Gastroesophageal sphincter (tissue), 4 donors: Measurements from ENCODE around the gene RIC8B. TPM values are rescaled to one million over a fixed set of nuclear protein-coding genes. Genes with fewer than 3 reads are reported as not detected.

Experiments used
- ATAC-seq: fragments of 150-250 bp; one replicate; pipeline ENCODE4 v1.9.1; 2016; ENCODE audit warnings: mild to moderate bottlenecking, moderate library complexity
- H3K27ac ChIP-seq, 4 donors: fragments of 200-600 bp; sonication (generic) in 3 of 4; 1 replicate in 3 of 4; 2 replicates in 1 of 4; pipeline ENCODE4 v1.5.1; 2016 to 2019
- H3K27me3 ChIP-seq: fragments of 200-600 bp; sonication (generic); one replicate; pipeline ENCODE4 v1.5.1; 2019
- H3K36me3 ChIP-seq, 2 donors: fragments of 200-600 bp; sonication (generic); one replicate each; pipeline ENCODE4 v1.5.1; 2019; ENCODE audit warnings: control low read depth in 1 of 2
- H3K4me1 ChIP-seq, 3 donors: fragments of 200-600 bp; sonication (generic); 1 replicate in 2 of 3; 2 replicates in 1 of 3; pipeline ENCODE4 v1.5.1; 2016 to 2019; ENCODE audit warnings: control low read depth in 2 of 3
- H3K4me3 ChIP-seq, 2 donors: fragments of 200-600 bp; sonication (generic); one replicate each; pipeline ENCODE4 v1.5.1; 2019; ENCODE audit warnings: mild to moderate bottlenecking in 1 of 2, moderate library complexity in 1 of 2
- H3K9me3 ChIP-seq, 3 donors: fragments of 200-600 bp; sonication (generic); one replicate each; pipeline ENCODE4 v1.5.1; 2017 to 2019; ENCODE audit warnings: control low read depth in 2 of 3
- EP300 ChIP-seq: sonication (generic); formaldehyde crosslinking; IDR thresholded peaks from one replicate; pipeline ENCODE4 v1.6.1; 2017; ENCODE audit warnings: antibody characterized with exemption, mild to moderate bottlenecking
- POLR2A ChIP-seq, 2 donors: fragments of 450-650 bp; IDR thresholded peaks; one replicate each; pipeline ENCODE4 v1.6.1; 2017; ENCODE audit warnings: antibody characterized with exemption in 2 of 2, mild to moderate bottlenecking in 2 of 2, moderate library complexity in 1 of 2
- POLR2AphosphoS5 ChIP-seq: sonication (generic); formaldehyde crosslinking; IDR thresholded peaks from one replicate; pipeline ENCODE4 v1.6.1; 2017; ENCODE audit warnings: antibody characterized with exemption
- WGBS, 2 donors: methylation state at CpG; one replicate each; pipeline ENCODE4 v1.1.5; 2018; ENCODE audit warnings: low coverage in 1 of 2; 5-methylcytosine and 5-hydroxymethylcytosine counted together
- total RNA-seq, 4 donors: library from RNA; depleted of rRNA; stranded (reverse); fragments of >200 nt; gene quantifications; one replicate each; pipeline ENCODE4 v1.1.0, GENCODE V29; 2016
- TF ChIP-seq, protein P1 (sequence below), 4 experiments: fragments of 200-600 bp in 2 of 4; fragments of 450-650 bp in 2 of 4; sonication (generic) in 1 of 4; IDR thresholded peaks; one replicate each; pipeline ENCODE4 v1.5.1; 2017 to 2019; ENCODE audit warnings: antibody characterized with exemption in 4 of 4, mild to moderate bottlenecking in 2 of 4, moderate library complexity in 2 of 4

Gene RIC8B
- total RNA-seq, 4 donors from 2014 or later: 13.3 to 18.4 (median 15.6) TPM

DNA sequence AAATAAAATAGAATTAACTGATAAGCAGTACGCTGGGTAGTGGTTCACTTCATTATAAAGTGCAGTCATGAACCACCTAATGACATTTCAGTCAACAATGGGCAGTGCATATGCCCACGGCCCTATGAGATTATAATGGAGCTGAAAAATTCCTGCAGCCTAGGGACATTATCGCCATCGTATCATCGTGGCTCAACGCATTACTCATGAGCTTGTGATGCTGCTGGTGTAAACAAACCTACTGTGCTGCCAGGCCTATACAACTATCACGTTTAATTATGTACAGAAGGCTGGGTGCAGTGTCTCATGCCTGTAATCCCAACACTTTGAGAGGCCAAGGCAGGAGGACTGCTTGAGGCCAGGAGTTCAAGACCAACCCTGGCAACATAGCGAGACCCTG, 119.0 kb downstream of the RIC8B start:
- TF ChIP-seq POLR2A (IDR thresholded peaks at IDR 0.05) (no peak), EP300 (no peak), POLR2AphosphoS5 (no peak)
- TF ChIP-seq, protein P1, sequence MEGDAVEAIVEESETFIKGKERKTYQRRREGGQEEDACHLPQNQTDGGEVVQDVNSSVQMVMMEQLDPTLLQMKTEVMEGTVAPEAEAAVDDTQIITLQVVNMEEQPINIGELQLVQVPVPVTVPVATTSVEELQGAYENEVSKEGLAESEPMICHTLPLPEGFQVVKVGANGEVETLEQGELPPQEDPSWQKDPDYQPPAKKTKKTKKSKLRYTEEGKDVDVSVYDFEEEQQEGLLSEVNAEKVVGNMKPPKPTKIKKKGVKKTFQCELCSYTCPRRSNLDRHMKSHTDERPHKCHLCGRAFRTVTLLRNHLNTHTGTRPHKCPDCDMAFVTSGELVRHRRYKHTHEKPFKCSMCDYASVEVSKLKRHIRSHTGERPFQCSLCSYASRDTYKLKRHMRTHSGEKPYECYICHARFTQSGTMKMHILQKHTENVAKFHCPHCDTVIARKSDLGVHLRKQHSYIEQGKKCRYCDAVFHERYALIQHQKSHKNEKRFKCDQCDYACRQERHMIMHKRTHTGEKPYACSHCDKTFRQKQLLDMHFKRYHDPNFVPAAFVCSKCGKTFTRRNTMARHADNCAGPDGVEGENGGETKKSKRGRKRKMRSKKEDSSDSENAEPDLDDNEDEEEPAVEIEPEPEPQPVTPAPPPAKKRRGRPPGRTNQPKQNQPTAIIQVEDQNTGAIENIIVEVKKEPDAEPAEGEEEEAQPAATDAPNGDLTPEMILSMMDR (IDR thresholded peaks at IDR 0.05): no peak
- Histone ChIP-seq H3K27ac (no peak overlapping the region), H3K36me3 (peaks cover 0 to 3% of the 10 kb centered on the region in 2 donors), H3K4me3 (no peak overlapping the region), H3K27me3 (no peaks in the 10 kb centered on the region), H3K9me3 (no peaks in the 10 kb centered on the region), H3K4me1 (no peaks in the 10 kb centered on the region)
- WGBS, 2 donors: 69 to 88% methylated on average over 3 to 6 of the region's 8 CpGs
- ATAC-seq: no peak

DNA sequence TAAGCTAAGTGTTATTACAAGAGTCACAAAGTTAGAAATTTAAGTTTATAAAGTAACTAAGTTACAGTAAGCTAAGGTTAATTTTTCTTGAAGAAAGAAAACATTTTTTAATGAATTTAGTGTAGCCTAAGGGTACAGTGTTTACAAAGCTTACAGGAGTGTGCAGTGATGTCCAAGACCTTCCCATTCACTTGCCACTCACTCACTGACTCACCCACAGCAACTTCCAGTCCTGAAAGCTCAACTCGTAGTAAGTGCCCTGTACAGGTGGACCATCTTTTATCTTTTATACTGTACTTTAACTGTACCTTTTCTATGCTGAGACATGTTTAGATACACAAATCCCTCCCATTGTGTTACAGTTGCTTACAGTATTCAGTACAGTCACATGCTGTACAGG, 120.3 kb downstream of the RIC8B start:
- no peak overlapping the region for H3K4me3 ChIP-seq
- H3K9me3 ChIP-seq: no peaks in the 10 kb centered on the region
- no peak overlapping the region for H3K27ac ChIP-seq
- no peak for TF ChIP-seq POLR2AphosphoS5
- TF ChIP-seq, protein P1 (IDR thresholded peaks at IDR 0.05): no peak
- no peak for TF ChIP-seq POLR2A (IDR thresholded peaks at IDR 0.05)
- TF ChIP-seq EP300: no peak
- no peaks in the 10 kb centered on the region for H3K27me3 ChIP-seq
- ATAC-seq: no peak
- no peaks in the 10 kb centered on the region for H3K4me1 ChIP-seq
- 65 to 91% methylated on average over 1 of the region's 1 CpG for WGBS, 2 donors
- no peaks in the 10 kb centered on the region for H3K36me3 ChIP-seq

DNA sequence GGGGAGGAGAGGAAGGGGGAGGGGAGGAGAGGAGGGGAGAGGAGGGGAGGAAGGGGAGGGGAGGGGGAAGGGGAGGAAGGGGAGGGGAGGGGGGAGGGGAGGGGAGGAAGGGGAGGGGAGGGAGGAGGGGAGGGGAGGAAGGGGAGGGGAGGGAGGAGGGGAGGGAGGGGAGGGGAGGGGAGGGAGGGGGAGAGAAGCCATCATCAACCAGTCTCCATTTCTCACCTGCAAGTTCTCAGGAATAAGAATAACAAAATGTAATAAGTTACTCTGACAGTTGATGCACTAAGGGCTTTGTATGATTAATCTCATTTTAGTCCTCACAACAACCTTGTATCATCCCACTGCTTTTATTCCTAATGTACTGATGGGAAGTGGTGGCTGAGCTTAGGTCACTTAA, 122.1 kb downstream of the RIC8B start:
- TF ChIP-seq, protein P1 (IDR thresholded peaks at IDR 0.05): no peak
- TF ChIP-seq POLR2AphosphoS5 (no peak), EP300 (no peak), POLR2A (IDR thresholded peaks at IDR 0.05) (no peak)
- Histone ChIP-seq H3K9me3 (no peaks in the 10 kb centered on the region), H3K4me1 (no peaks in the 10 kb centered on the region), H3K27me3 (peaks cover 3% of the 10 kb centered on the region), H3K27ac (no peak overlapping the region), H3K4me3 (no peak overlapping the region), H3K36me3 (no peaks in the 10 kb centered on the region)
- ATAC-seq: no peak

DNA sequence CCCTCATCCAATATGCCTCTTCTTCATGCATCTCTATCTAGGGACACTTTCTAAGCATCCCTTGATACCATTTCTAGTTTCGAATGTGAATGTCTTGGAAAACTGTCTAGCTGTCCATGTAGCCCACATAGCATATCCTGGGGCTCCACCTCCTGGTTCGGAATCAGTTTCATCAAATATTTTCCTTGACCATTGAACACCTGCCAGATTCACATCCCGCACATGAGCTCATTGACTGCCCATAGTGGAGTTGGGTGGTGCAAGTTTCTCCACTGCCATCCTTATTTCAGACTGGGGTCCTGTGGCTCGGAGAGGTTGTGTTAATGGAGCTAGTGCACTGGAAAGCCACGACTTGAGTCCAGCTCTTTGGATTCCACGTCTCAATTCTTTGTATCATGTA, 122.6 kb downstream of the RIC8B start:
- no peak overlapping the region for H3K4me3 ChIP-seq
- ATAC-seq: no peak

More for the DNA sequence above, 122.6 kb downstream of the RIC8B start:
- Histone ChIP-seq H3K9me3 (no peaks in the 10 kb centered on the region), H3K36me3 (no peaks in the 10 kb centered on the region), H3K27me3 (peaks cover 3% of the 10 kb centered on the region), H3K4me1 (no peaks in the 10 kb centered on the region), H3K27ac (no peak overlapping the region)
- TF ChIP-seq EP300: no peak
- no peak for TF ChIP-seq POLR2A (IDR thresholded peaks at IDR 0.05)
- no peak for TF ChIP-seq POLR2AphosphoS5
- TF ChIP-seq, protein P1 (IDR thresholded peaks at IDR 0.05): no peak
- WGBS, 2 donors: 65 to 80% methylated on average over 2 to 3 of the region's 6 CpGs
